DMS 273 (cell line): ENCODE results near the gene LITAF.
A peak's percentile ranks its signal among the peaks of the same experiment; 100 is the strongest.
"Not testable (repeated sequence)": the region's sequence is repeated elsewhere in the genome, so short reads cannot be mapped to it uniquely, and the experiment has no call there.

Source experiments
- DNase-seq: peaks from one replicate; lab custom pipeline; 2025; ENCODE audit not compliant: unreplicated experiment; lab: John Stamatoyannopoulos, UW

LITAF gene

DNA sequence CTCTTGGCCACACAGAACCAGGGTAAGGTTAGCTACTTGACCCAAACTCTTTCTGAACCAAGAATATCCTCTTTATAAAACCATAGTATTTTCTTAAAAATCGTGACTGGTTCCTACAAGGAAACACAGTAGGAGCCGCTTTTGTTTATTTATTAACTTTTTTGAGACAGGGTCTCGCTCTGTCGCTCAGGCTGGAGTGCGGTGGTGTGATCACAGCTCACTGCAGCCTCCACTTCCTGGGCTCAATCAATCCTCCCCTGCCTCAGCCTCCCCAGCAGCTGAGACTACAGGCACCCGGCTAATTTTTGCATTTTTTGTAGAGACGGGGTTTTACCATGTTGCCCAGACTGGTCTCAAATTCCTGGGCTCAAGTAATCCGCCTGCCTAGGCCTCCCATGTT is 14.7 kb upstream of the LITAF start:
- no peak for DNase-seq

DNA sequence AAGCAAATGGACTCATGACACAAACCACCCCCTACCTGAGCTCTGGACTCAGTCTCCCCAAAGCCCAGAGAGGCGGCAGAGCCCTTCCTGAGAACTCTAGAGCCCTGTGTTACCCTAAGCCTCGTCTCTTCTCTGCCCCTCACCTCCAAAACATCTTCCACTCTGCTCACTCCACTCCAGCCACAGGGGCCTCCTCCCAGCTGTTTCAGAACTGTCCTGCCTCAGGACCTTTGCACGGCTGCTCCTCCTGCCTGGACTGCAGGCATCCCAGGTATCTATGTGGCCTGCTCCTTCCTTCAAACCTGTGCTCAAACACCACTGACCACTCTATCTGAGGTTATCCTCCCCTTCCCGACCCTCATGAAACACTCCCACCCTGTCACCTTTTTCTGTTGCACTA is 12.9 kb upstream of the LITAF start:
- no peak for DNase-seq

- DNase-seq, result no peak
These were observed 10.7 kb upstream of the LITAF start for GRCh38 chr16:11597235-11598095.

DNA sequence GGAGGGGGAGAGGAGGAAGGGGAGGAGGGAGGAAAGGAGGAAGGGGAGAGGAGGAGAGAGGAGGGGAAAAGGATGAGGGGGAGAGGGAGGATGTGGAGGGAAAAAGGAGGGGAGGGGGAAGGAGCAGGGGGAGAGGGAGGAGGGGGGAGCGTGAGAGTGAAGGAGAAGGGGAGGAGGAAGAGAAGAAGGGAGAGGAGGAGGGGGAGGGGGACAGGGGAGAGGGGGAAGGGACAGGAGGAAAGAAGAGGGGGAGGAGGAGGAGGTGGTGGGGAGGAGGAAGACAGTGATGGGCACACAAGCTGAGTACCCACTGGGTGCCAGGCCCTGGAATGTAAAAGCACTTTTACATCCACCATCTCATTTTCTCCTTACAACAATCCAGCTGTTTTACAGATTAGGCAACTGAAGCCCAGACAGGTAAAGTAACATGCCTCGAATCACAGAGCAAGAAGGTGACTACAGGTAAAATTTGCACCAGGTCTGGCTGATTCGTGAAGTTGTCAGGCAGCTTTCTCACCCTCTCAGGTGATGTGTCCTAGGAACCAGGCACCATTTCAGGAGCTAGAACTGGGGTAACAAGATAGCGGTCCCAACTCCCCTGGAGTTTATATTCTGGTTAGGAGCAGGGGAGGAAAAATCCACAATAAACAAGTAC is 10.0 kb upstream of the LITAF start:
- no peak for DNase-seq

DNA sequence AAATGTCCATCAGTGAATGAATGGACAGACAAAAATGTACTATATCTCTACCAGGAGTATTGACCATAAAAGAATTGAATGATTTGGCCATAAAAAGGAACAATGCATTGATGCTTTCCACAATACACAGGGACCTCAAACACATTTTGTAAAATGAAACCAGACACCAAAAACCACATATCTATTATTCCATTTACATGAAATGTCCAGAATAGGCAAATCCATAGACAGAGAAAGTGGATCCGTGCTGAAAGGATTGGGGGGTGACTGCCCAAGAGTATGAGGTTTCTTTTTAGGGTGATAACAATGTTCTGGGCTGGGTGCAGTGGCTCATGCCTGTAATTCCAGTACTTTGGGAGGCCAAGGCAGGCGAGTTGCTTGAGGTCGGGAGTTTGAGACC is 6.9 kb upstream of the LITAF start:
- no peak for DNase-seq

GRCh38 chr16:11593076-11593475 is 6.4 kb upstream of the LITAF start:
- DNase-seq, result not testable (repeated sequence)

- not testable (repeated sequence) for DNase-seq
These were observed 4.9 kb upstream of the LITAF start for GRCh38 chr16:11591630-11592029.

- no peak for DNase-seq
These were observed 2.5 kb upstream of the LITAF start for GRCh38 chr16:11589198-11589550.

DNA sequence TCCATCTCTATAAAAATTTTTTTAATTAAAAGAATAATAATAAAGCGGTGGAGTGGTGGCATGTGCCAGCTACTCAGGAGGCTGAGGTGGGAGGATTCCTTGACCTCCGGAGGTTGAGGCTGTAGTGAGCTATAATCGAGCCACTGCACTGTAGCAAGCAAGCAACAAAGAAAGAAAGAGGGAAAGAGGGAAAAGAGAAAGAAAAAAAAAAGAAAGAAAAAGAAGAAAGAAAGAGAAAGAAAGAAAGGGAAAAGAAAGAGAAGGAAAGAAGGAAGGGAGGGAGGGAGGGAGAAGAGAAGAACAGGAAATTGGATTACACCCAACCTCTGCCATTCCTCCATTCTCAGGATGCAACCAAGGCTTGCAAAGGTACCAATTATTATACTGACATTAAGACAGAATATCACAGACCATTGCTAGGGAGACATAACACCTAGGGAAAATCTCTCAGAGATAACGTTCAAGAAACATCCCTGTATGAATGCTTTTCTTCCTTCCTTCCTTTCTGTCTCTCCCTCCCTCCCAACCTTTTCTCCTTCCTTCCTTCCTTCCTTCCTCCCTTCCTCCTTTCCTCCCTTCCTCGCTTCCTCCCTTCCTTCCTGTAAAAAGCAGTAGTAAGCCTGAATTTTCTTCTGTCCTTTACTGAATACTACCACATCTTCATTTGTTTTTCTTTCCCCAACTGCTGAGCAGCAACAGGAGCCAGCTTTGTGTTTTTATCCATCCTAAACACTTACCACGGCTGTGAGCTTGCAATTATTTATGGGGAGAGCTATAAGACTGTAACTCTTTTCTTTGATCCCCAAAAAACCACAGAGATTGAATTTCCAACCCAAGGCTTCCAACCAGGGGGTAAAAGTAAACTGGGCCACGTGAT is 1.8 kb upstream of the LITAF start:
- DNase-seq, result no peak

DNA sequence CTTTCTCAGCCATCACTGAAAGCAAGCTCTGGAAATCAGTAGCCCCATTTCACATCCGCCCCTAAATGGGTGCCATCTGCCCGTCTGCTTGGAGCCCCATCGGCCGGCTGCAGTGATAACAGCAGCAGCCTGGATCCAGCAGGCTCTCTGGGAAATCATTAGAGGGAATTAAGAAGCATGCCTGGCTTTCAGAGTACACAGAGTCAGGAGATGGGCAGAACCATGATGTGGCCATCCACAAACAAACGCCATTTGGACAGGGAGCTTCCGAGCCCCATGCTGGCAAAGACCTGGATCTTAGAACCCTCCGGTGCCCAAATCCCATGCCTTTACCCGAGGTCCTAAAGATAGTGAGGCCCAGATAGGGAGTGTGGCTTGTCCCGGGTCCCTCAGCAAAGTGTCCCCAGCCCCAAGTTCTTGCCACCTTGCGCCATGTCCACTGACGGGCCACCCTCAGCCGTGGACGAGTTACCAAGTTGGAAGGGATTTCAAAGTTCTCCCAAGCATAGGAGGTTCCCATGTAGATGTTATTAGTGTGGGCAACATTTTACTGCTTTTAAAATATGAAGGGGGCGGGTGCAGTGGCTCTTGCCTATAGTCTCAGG is 1.0 kb upstream of the LITAF start:
- DNase-seq, result peak; percentile 65

DNA sequence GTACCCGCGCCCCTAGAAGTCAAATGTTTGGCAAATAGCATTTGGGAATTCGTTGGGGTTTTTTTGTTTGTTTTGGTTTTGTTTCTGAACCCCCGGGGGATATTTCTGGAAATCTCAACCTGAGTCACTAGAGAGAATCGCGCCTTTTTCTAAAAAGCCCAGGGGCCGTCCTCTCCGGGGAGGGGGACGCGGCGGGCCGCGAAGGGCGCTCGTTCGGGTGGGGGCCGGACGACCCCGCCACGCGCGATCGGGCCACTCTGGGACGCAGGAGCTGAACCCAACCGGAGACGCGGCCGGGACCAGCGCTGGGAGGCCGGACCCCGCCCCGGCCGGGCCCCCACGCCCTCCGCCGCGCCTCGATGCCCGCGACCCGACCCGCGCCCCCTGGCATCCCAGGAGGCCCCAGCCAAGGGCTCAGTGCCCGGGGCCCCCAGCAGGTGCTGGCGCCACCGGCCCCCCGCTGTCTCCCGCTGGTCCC is 302 bp downstream of the LITAF start:
- DNase-seq, result peak; percentile 45

- no peak for DNase-seq
These were observed 1.0 kb downstream of the LITAF start for GRCh38 chr16:11585460-11586377.

- no peak for DNase-seq
These were observed 2.7 kb downstream of the LITAF start for GRCh38 chr16:11583889-11584565.

DNA sequence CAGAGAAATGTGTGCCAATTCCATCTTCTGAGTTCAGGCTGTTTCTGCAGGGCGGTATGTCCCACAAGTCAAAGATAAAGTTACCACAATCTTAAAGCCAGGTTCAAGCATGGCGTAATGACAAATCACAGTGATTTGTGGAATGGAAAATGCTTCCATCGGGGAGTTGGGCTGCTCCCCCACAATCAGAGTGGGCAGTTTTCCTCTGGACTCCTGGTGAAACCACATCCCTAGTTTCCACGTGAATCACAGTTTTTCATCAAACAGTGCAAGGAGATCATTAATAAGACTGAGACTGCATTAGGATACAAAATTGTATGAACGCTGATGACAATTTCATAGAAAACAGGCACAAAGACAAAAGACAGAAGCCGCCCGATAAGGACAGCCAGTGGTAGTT is 3.6 kb downstream of the LITAF start:
- no peak for DNase-seq

GRCh38 chr16:11582157-11582814 is 4.4 kb downstream of the LITAF start:
- DNase-seq, result no peak

DNA sequence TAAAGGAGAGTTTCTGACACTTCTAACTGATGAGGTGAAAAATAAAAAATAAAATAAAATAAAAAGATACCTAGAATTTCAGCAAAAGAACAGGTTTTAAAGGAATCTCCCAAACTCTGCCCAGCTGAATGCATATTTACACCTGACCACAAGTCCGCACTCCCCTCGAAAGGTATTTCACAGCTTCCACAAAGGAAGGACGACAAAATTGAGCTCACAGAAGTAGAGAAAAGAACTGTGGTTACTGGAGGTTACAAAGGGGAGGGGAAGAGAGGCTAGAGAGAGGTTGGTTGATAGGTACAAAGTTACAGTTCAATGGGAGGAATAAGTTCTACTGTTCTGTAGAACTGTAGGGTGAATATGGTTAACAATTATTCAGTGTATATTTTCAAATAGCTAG is 5.0 kb downstream of the LITAF start:
- no peak for DNase-seq

- no peak for DNase-seq
These were observed 6.2 kb downstream of the LITAF start for GRCh38 chr16:11580451-11581086.

GRCh38 chr16:11577290-11577660 is 9.4 kb downstream of the LITAF start:
- DNase-seq, result not testable (repeated sequence)
